H1 (cell line): ENCODE measurements around the gene RNU11. TPM values are rescaled to one million over a fixed set of nuclear protein-coding genes. Genes with fewer than 3 reads are reported as not detected.

Experiments
- SP2 ChIP-seq: IDR thresholded peaks from 2 replicates; pipeline ENCODE4 v1.6.1; 2012; ENCODE audit warnings: mild to moderate bottlenecking, low read length, inconsistent platforms
- polyA plus RNA-seq, 7 experiments: library from polyadenylated mRNA; depleted of rRNA in 3 of 7; stranded (reverse) in 5 of 7; unstranded in 2 of 7; fragments of >200 nt in 5 of 7; fragments of 200-250 nt in 2 of 7; gene quantifications; 1 replicate in 5 of 7; 2 replicates in 1 of 7; 4 replicates in 1 of 7; pipeline versions ENCODE4 v1.2.1 to v1.2.3, GENCODE V29; 2011 to 2013; ENCODE audit warnings: missing spikeins in 2 of 7, mixed read lengths in 2 of 7
- total RNA-seq: library from RNA; stranded (reverse); fragmentation: NEBNext Ultra II Directional; extraction: Animal tissue kit (Norgen Biotek cat#: 25700); gene quantifications from 2 replicates; pipeline ENCODE4 v1.2.1, GENCODE V29; 2021

RNU11 gene
- total and polyA plus RNA-seq, 2 of the 8 experiments (the other 6 are each of a cell fraction or from before 2014, with no cell fraction given): not detected

DNA sequence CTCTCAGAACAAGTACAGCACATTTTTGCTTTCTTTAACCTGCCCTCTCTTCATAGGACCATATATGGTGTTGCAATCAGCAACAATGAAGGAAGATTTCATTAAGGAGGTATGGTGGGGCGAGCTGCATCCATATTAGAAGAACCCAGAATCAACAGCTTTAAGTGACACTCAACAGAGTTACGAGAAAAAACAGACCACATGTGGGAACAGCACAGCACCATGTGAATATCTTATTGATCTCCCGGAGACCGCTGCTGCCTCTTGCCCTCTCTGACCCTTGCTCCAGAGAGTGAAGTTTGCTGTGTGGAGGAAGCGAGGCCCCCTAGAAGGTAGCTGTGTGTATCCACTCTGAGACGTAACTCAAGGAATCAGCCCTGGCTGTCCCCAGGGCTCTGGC lies 43.4 kb upstream of the RNU11 start (continued):
- no peak for TF ChIP-seq SP2
